ENCODE results near the gene TMEM53.

Gene TMEM53

DNA sequence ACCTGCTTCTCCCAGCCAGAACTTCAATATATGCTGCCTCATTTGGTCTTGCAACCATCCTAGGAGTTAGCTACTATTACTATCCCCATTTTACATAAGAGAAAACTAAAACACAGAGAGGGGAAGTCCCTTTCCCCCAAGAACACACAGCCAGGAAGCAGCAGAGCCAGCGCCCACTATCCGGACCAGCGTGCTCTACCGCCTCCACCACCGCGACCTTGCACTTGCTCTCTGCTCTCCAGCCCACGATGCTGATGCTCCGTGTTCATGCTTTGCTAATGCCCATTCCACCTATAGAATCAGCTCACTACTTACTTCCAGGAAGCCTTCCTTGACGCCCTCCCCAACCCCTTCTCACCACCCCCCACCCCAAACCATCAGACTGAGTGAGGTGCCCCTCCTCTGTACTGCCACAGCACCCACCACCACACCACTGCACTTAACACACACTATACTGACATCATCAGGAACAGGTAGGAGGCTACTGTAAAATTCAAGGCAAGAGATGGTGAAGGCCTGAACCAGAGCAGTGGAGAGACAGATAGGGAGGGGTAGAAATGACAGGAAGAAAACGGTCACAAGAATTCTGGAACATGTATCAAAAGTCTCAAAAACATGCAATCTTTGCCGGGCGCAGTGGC, 9.4 kb downstream of the TMEM53 start:
- TF ChIP-seq, protein P1, sequence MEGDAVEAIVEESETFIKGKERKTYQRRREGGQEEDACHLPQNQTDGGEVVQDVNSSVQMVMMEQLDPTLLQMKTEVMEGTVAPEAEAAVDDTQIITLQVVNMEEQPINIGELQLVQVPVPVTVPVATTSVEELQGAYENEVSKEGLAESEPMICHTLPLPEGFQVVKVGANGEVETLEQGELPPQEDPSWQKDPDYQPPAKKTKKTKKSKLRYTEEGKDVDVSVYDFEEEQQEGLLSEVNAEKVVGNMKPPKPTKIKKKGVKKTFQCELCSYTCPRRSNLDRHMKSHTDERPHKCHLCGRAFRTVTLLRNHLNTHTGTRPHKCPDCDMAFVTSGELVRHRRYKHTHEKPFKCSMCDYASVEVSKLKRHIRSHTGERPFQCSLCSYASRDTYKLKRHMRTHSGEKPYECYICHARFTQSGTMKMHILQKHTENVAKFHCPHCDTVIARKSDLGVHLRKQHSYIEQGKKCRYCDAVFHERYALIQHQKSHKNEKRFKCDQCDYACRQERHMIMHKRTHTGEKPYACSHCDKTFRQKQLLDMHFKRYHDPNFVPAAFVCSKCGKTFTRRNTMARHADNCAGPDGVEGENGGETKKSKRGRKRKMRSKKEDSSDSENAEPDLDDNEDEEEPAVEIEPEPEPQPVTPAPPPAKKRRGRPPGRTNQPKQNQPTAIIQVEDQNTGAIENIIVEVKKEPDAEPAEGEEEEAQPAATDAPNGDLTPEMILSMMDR (IDR thresholded peaks at IDR 0.05; ENCODE audit: low read depth, low read length, missing control alignments), result no peak
- in situ Hi-C loops (cut with HindIII; ENCODE audit: low pct_ligation_motif_present, low sequenced_read_pairs), result no loop called here
- Histone ChIP-seq H3K4me3 (ENCODE audit: low read depth, low read length) (no peak overlapping the region), H3K27me3 (replicated peaks) (no peaks in the 10 kb centered on the region), H3K36me3 (replicated peaks) (no peaks in the 10 kb centered on the region), H3K27ac (no peak overlapping the region)
- DNase-seq, result no peak

DNA sequence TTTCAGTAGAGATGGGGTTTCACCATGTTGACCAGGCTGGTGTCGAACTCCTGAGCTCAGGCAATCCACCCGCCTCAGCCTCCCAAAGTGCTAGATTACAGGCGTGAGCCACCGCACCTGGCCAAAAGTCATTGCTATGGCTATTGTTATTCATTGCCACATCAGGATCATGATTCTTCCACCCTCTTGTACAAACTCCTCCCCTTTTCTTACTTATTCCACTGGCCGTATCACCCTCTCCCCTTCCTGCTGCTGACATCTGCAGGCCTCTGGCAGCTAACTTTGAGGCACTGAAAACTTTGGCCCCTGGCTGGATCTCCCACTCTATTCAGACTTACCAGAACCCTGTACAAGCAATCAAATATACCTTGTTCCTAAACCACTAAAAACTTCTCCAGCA, 10.9 kb downstream of the TMEM53 start:
- Histone ChIP-seq H3K27ac (no peak overlapping the region), H3K27me3 (replicated peaks) (no peaks in the 10 kb centered on the region), H3K36me3 (replicated peaks) (no peaks in the 10 kb centered on the region), H3K4me3 (ENCODE audit: low read depth, low read length) (no peak overlapping the region)
- in situ Hi-C loops (cut with HindIII; ENCODE audit: low pct_ligation_motif_present, low sequenced_read_pairs), result no loop called here
- DNase-seq, result no peak
- TF ChIP-seq, protein P1 (IDR thresholded peaks at IDR 0.05; ENCODE audit: low read depth, low read length, missing control alignments), result no peak

DNA sequence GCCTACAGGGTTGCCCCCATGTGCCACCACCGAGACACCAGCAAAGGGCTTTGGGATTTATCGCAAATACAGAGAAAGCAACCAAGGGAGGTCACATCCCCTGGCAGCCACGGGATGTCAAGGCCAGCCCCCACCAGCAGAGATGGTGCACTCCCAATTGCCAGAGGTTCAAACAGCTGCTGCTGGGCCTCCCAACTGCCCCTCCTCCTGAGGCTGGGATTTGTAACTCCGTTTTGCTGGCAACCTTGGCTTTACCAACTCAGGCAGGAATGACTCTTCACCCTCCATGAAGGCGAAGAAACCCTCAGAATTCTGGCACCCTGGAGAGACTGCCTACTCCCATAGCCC, 11.6 kb downstream of the TMEM53 start:
- TF ChIP-seq, protein P1 (IDR thresholded peaks at IDR 0.05; ENCODE audit: low read depth, low read length, missing control alignments), result no peak
- Histone ChIP-seq H3K36me3 (replicated peaks) (no peaks in the 10 kb centered on the region), H3K4me3 (ENCODE audit: low read depth, low read length) (no peak overlapping the region), H3K27me3 (replicated peaks) (no peaks in the 10 kb centered on the region), H3K27ac (no peak overlapping the region)
- no peak for DNase-seq
- in situ Hi-C loops (cut with HindIII; ENCODE audit: low pct_ligation_motif_present, low sequenced_read_pairs), result no loop called here

DNA sequence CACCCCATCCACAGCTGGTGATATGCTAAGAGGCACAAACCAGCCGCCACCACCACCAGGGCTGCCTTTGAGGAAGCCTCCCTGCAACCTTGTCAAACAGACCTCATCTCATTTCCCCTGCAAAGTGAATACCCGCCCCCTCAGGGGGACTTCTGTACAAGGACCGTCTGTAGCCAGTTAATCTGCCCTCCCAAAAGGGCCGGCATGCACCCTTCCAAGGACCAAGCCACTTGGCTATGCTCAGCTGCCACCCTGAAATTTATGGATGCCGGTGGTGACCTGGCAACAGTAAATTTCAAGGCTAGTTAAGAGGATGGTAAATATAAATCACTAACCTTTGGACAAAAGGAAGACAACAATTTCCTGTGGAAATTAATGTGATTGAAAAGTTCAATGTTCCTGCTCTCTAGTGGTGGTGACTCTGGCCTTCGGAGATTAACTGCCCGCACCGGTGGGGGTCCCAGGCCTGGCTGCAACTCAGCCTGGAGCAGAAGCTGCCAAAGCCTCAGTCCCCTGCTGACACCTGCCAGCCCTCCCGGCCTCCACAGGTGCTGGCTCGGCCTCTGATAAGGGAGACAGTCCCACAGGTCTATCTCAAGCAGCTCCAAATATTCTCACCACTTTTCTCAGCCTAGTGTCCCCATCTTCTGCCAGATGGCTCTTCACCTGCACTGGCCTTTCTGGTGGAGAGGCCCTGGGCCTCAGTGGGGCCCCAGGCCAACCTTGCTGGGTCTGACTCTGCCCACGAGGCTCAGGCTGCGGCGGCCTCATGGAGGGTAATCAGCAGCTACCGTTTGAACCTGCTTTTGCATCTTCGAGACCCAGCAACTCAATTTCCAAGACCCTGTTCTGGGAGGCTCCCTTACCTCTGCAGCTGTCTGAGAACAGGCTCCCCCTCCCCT, 12.2 kb downstream of the TMEM53 start:
- DNase-seq, result no peak
- Histone ChIP-seq H3K4me3 (ENCODE audit: low read depth, low read length) (no peak overlapping the region), H3K27me3 (replicated peaks) (no peaks in the 10 kb centered on the region), H3K27ac (no peak overlapping the region), H3K36me3 (replicated peaks) (no peaks in the 10 kb centered on the region)
- TF ChIP-seq, protein P1 (IDR thresholded peaks at IDR 0.05; ENCODE audit: low read depth, low read length, missing control alignments), result no peak
- in situ Hi-C loops (cut with HindIII; ENCODE audit: low pct_ligation_motif_present, low sequenced_read_pairs), result no loop called here

DNA sequence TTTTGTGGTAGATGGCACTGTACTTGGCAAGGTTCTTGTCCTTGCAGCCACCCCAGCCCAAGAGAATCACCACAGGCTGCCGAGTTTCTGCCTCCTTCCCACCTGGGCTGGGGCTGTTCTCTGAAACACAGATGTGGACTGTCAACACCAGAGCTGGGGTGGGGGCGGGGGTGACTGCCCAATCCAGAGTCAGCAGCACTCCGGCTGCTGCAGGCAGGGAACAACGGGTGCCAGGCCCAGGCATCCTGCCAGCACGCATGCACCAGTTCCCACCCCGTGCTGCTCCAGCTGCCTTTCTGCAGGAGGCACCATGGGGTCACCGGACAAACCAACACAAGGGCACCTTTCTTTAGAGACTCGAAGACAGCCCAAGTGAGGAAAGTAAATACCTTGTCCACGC, 14.1 kb downstream of the TMEM53 start:
- no peak for DNase-seq
- no peak overlapping the region for H3K27ac ChIP-seq
- TF ChIP-seq, protein P1 (IDR thresholded peaks at IDR 0.05; ENCODE audit: low read depth, low read length, missing control alignments), result no peak

More for the DNA sequence above, 14.1 kb downstream of the TMEM53 start:
- in situ Hi-C loops (cut with HindIII; ENCODE audit: low pct_ligation_motif_present, low sequenced_read_pairs), result no loop called here
- Histone ChIP-seq H3K36me3 (replicated peaks) (no peaks in the 10 kb centered on the region), H3K4me3 (ENCODE audit: low read depth, low read length) (no peak overlapping the region), H3K27me3 (replicated peaks) (no peaks in the 10 kb centered on the region)

Data from brain microvascular endothelial cell (primary cell).